ENCODE results near the gene BHLHE40. TPM values are rescaled to one million over a fixed set of nuclear protein-coding genes. Genes with fewer than 3 reads are reported as not detected.

The BHLHE40 gene
- total and polyA plus RNA-seq, 2 of the 13 experiments (the other 11 are each of a cell fraction or from before 2014, with no cell fraction given), result 1.8 to 51.0 TPM

GRCh38 chr3:4985330-4986174 is 6.3 kb downstream of the BHLHE40 start:
- FAIRE-seq, result no peak
- no TSS peak for BruUV-seq (replicated peaks)
- no peak for TF ChIP-seq ATF2 (CRISPR knock-in tag; IDR thresholded peaks at IDR 0.05)
- TF ChIP-seq HNF1A (IDR thresholded peaks at IDR 0.05; ENCODE audit: low read depth), result no peak
- no peak for TF ChIP-seq HNF1A (CRISPR knock-in tag; IDR thresholded peaks at IDR 0.05; ENCODE audit: borderline replicate concordance)
- TF ChIP-seq TBX2 (CRISPR knock-in tag; IDR thresholded peaks at IDR 0.05; ENCODE audit: borderline replicate concordance), result peak; percentile 61
- TF ChIP-seq ZNF34 (CRISPR knock-in tag; IDR thresholded peaks at IDR 0.05; ENCODE audit: borderline replicate concordance), result no peak
- no peak for TF ChIP-seq ZNF343 (CRISPR knock-in tag; IDR thresholded peaks at IDR 0.05)
- no peak for TF ChIP-seq ZNF460 (CRISPR knock-in tag; IDR thresholded peaks at IDR 0.05; ENCODE audit: borderline replicate concordance)
- TF ChIP-seq ZFY (CRISPR knock-in tag; IDR thresholded peaks at IDR 0.05), result no peak
- no peak for TF ChIP-seq ZBTB46 (CRISPR knock-in tag; IDR thresholded peaks at IDR 0.05; ENCODE audit: borderline replicate concordance)
- peak; percentile 76 for TF ChIP-seq POLR2G (IDR thresholded peaks at IDR 0.05; ENCODE audit: low read depth, low read length)
- TF ChIP-seq JUNB (CRISPR knock-in tag; IDR thresholded peaks at IDR 0.05; ENCODE audit: borderline replicate concordance), result no peak
- peak; percentile 71; the same call in 1 of the 2 replicates for TF ChIP-seq IRF2 (CRISPR knock-in tag; IDR thresholded peaks at IDR 0.05)
- TF ChIP-seq POLR2AphosphoS2 (IDR thresholded peaks at IDR 0.05; ENCODE audit: low read depth, low read length), result no peak; the same call in 1 of the 2 replicates
- no peak for TF ChIP-seq GLI4 (CRISPR knock-in tag; IDR thresholded peaks at IDR 0.05; ENCODE audit: borderline replicate concordance)
- no peak for TF ChIP-seq ZNF720 (CRISPR knock-in tag; IDR thresholded peaks at IDR 0.05)
- TF ChIP-seq ZNF383 (CRISPR knock-in tag; IDR thresholded peaks at IDR 0.05; ENCODE audit: borderline replicate concordance), result no peak

More at GRCh38 chr3:4985330-4986174, 6.3 kb downstream of the BHLHE40 start:
- DNase-seq (ENCODE audit: low spot score) (peak; percentile 83), ATAC-seq (peak; percentile 76)
- Histone ChIP-seq H3K4me2 (ENCODE audit: low read depth, low read length) (peak overlapping the region; percentile 91), H3K27me3 (ENCODE audit: control insufficient read depth in 1 of 2, insufficient read depth in 2 of 2, low read length in 2 of 2) (no peaks in the 10 kb centered on the region; a peak in 1 of 5 replicates), H3K4me3 (replicated peaks in 1 of 3; ENCODE audit: insufficient read depth in 1 of 3, low read depth in 2 of 3, low read length in 3 of 3) (peak overlapping the region in 2 of 3 experiments; percentile 24 to 54; a peak in 5 of 6 replicates), H3K4me1 (ENCODE audit: insufficient read depth, low read length) (peaks cover 66% of the 10 kb centered on the region), H4K20me1 (ENCODE audit: insufficient read depth, low read length) (peaks cover 35% of the 10 kb centered on the region), H2AFZ (ENCODE audit: low read length) (no peak overlapping the region), H3K27ac (ENCODE audit: extremely low read length, insufficient read depth, low read length) (peak overlapping the region; percentile 66), H3K79me2 (ENCODE audit: insufficient read depth, low read length) (peaks cover 41% of the 10 kb centered on the region), H3K9me3 (ENCODE audit: low read length) (no peaks in the 10 kb centered on the region), H3K36me3 (replicated peaks in 1 of 2; ENCODE audit: control insufficient read depth in 1 of 2, insufficient read depth in 2 of 2, low read length in 2 of 2) (peaks cover 9 to 31% of the 10 kb centered on the region in 2 experiments), H3K9ac (ENCODE audit: insufficient read depth, low read depth, low read length) (peak overlapping the region; percentile 42; the same call in 1 of the 2 replicates)
- CTCF ChIA-PET (ENCODE audit: low intra/inter-chr PET ratio, low total read pairs), result no interaction called here
- WGBS (ENCODE audit: low lambda C conversion rate), result 23% methylated on average over 9 of the region's 10 CpGs
- POLR2A ChIA-PET, result interaction anchor here (1.0 to 1.2 kb wide), 2 partner anchors 8 to 16 kb away, joined by 3 to 5 read pairs; no protein-coding TSS in a partner anchor
- intact Hi-C loops (cut with micrococcal nuclease; ENCODE audit: unreplicated experiment) (loop anchor here (2.0 to 10.0 kb wide), 2 partner anchors 41 to 199 kb away; partner anchors contain the start of gene EDEM1), in situ Hi-C loops (cut with HindIII; ENCODE audit: extremely low pct_ligation_motif_present, low pct_unique_long_range_greater_than_20kb) (no loop called here)
